Peyer's patch (tissue), 4 donors: Measurements from ENCODE around the gene MCTP1.

Experiments used
- CTCF ChIP-seq, 6 experiments: fragments of 450-650 bp in 4 of 6; fragments of 200-600 bp in 2 of 6; sonication (generic) in 1 of 6; IDR thresholded peaks; one replicate each; pipeline ENCODE4 v1.5.1; 2017 to 2019; ENCODE audit warnings: antibody characterized with exemption in 6 of 6, mild to moderate bottlenecking in 3 of 6, moderate library complexity in 1 of 6
- POLR2A ChIP-seq, 2 donors: fragments of 450-650 bp; IDR thresholded peaks; one replicate each; pipeline ENCODE4 v1.5.1; 2017; ENCODE audit warnings: antibody characterized with exemption in 2 of 2, mild to moderate bottlenecking in 2 of 2, moderate library complexity in 2 of 2

- TF ChIP-seq CTCF (IDR thresholded peaks at IDR 0.05) (no peak), POLR2A (IDR thresholded peaks at IDR 0.05) (no peak)
These were observed 534.2 kb downstream of the MCTP1 start for GRCh38 chr5:94750681-94751080.
